Measurements from ENCODE around the gene UBE3B.

UBE3B gene

DNA sequence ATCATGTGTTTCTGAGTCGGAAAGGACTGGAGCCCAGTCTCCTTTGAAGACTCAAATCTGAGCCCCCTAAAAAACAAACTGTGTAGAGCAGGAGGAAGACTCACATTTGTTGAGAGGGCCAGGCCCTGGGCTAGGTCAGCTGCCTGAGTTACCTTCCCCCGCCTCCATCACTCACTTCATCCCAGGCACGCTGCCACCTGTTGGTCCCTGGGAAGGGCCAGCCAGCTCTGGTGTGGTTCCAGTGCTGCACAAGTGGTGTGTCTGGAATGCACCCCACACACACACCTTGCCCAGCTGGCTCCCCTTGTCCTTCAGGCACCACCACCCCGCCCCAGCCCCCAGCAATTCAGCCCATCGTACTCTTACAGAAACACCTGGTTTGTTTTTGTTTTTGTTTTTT, 105.2 kb downstream of the UBE3B start:
- TF ChIP-seq, protein P1, sequence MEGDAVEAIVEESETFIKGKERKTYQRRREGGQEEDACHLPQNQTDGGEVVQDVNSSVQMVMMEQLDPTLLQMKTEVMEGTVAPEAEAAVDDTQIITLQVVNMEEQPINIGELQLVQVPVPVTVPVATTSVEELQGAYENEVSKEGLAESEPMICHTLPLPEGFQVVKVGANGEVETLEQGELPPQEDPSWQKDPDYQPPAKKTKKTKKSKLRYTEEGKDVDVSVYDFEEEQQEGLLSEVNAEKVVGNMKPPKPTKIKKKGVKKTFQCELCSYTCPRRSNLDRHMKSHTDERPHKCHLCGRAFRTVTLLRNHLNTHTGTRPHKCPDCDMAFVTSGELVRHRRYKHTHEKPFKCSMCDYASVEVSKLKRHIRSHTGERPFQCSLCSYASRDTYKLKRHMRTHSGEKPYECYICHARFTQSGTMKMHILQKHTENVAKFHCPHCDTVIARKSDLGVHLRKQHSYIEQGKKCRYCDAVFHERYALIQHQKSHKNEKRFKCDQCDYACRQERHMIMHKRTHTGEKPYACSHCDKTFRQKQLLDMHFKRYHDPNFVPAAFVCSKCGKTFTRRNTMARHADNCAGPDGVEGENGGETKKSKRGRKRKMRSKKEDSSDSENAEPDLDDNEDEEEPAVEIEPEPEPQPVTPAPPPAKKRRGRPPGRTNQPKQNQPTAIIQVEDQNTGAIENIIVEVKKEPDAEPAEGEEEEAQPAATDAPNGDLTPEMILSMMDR (IDR thresholded peaks at IDR 0.05; ENCODE audit: low read length), result no peak
- TF ChIP-seq EZH2 (IDR thresholded peaks at IDR 0.05; ENCODE audit: borderline replicate concordance, low read length), result no peak
- Histone ChIP-seq H3F3A (ENCODE audit: insufficient read depth, low read length) (no peaks in the 10 kb centered on the region), H2AFZ (ENCODE audit: low read length) (no peak overlapping the region), H3K9me2 (ENCODE audit: low read depth, low read length) (no peaks in the 10 kb centered on the region), H4K20me1 (ENCODE audit: insufficient read depth, low read length) (no peaks in the 10 kb centered on the region), H3K4me3 (ENCODE audit: low read depth, low read length, poor library complexity, severe bottlenecking) (no peak overlapping the region), H3K9me3 (ENCODE audit: low read length) (no peaks in the 10 kb centered on the region), H3K4me1 (ENCODE audit: insufficient read depth, low read length, severe bottlenecking) (no peaks in the 10 kb centered on the region), H3K9ac (ENCODE audit: low read length) (no peak overlapping the region), H3K79me2 (ENCODE audit: insufficient read depth, low read length) (no peaks in the 10 kb centered on the region), H3K36me3 (ENCODE audit: insufficient read depth, low read length) (peaks cover 33% of the 10 kb centered on the region; the same call in 1 of the 2 replicates), H3K4me2 (ENCODE audit: low read length) (no peak overlapping the region), H3K27me3 (ENCODE audit: insufficient read depth, low read length) (no peaks in the 10 kb centered on the region), H3K27ac (ENCODE audit: low read depth, low read length, poor library complexity, severe bottlenecking) (no peak overlapping the region)

DNA sequence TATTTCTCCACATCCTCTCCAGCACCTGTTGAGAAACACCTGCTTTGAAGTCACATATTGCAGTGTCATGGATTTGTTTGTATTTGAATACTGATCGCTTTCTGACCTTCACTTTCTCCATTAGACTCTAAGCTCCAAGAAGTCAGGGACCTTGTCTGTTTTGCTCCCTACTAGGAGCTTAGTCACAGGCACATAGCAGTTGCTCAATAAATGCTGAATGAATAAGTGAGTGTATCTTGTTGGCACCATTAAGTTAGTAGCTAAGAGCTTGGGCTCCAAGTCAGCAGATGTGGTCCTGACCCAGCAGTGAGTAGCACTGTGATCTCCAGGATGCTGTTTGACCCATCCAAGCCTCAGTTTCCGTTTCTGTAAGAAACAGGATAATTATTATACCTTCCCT, 106.3 kb downstream of the UBE3B start:
- H3K36me3 ChIP-seq (ENCODE audit: insufficient read depth, low read length), result peaks cover 23% of the 10 kb centered on the region; the same call in 1 of the 2 replicates
- no peaks in the 10 kb centered on the region for H3K79me2 ChIP-seq (ENCODE audit: insufficient read depth, low read length)
- no peak overlapping the region for H3K27ac ChIP-seq (ENCODE audit: low read depth, low read length, poor library complexity, severe bottlenecking)
- no peaks in the 10 kb centered on the region for H3K9me3 ChIP-seq (ENCODE audit: low read length)
- H3K4me2 ChIP-seq (ENCODE audit: low read length), result no peak overlapping the region
- H3K4me3 ChIP-seq (ENCODE audit: low read depth, low read length, poor library complexity, severe bottlenecking), result no peak overlapping the region
- no peaks in the 10 kb centered on the region for H3K27me3 ChIP-seq (ENCODE audit: insufficient read depth, low read length)
- H3K9me2 ChIP-seq (ENCODE audit: low read depth, low read length), result no peaks in the 10 kb centered on the region
- no peaks in the 10 kb centered on the region for H3F3A ChIP-seq (ENCODE audit: insufficient read depth, low read length)
- H3K4me1 ChIP-seq (ENCODE audit: insufficient read depth, low read length, severe bottlenecking), result no peaks in the 10 kb centered on the region
- no peak for TF ChIP-seq EZH2 (IDR thresholded peaks at IDR 0.05; ENCODE audit: borderline replicate concordance, low read length)
- TF ChIP-seq, protein P1 (IDR thresholded peaks at IDR 0.05; ENCODE audit: low read length), result no peak
- H3K9ac ChIP-seq (ENCODE audit: low read length), result no peak overlapping the region
- no peaks in the 10 kb centered on the region for H4K20me1 ChIP-seq (ENCODE audit: insufficient read depth, low read length)
- no peak overlapping the region for H2AFZ ChIP-seq (ENCODE audit: low read length)

Data from OCI-LY1 (cell line).